HTERT RPE-1 (cell line): ENCODE measurements around the gene UBXN10.

Experiments used
- in situ Hi-C: fragments of 300-500 bp; cut with MboI; formaldehyde crosslinking; loops from 4 replicates; pipeline ENCODE4 v1.14.3; 2020; ENCODE audit warnings: low sequenced_read_pairs

The UBXN10 gene

GRCh38 chr1:20233394-20233793 lies 47.5 kb downstream of the UBXN10 start:
- in situ Hi-C loops: no loop called here

- in situ Hi-C loops: no loop called here
Observed at GRCh38 chr1:20233866-20234265, 48.0 kb downstream of the UBXN10 start.

GRCh38 chr1:20234788-20235535 lies 49.1 kb downstream of the UBXN10 start:
- in situ Hi-C loops: no loop called here

GRCh38 chr1:20237646-20238045 lies 51.8 kb downstream of the UBXN10 start:
- in situ Hi-C loops: no loop called here

- in situ Hi-C loops: no loop called here
Observed at GRCh38 chr1:20240012-20240411, 54.1 kb downstream of the UBXN10 start.

- in situ Hi-C loops: no loop called here
Observed at GRCh38 chr1:20242890-20243479, 57.1 kb downstream of the UBXN10 start.
